Measurements from ENCODE around the gene GLDC. TPM values are rescaled to one million over a fixed set of nuclear protein-coding genes. Genes with fewer than 3 reads are reported as not detected.

The GLDC gene
- total and polyA plus RNA-seq, 8 donors = 0.41 to 8.1 (median 3.3) TPM

DNA sequence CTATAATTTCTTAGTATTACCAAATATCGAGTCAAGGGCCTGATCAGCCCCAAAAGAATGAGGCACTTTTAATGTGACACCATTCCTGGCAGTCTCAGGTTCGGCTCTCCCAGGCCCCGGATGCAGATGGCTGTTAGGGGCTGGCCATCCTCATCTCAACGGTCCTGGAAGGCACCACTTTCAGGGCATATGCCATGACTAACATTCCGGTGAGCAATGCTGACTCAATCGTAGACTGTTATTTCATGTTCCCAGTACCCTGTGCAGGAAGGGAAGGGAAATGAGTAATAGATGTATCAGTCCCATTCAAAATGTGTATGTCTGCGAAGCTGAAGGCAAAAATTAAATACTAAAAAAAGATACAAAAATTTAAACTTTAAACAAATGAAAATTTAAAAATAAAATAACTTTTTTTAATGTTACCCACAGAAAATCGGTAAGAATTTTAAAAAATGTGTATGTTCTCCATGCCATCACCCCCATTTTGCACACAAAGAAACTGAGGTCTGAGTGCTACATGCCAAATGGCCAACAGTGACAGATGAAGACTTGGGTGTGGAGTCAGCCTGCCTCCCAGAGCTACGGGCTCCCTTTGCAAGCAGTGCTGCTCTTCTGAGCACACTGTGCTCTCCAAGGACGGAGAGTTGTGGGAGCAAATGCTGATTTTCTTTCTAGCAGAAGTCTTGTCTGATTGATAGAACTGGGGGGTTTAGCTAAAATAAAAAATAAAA is 79.0 kb downstream of the GLDC start:
- Histone ChIP-seq H3K4me3 (no peak overlapping the region), H3K9me3 (no peaks in the 10 kb centered on the region), H3K27me3 (peaks cover 0 to under 1% of the 10 kb centered on the region in 2 donors), H3K36me3 (no peaks in the 10 kb centered on the region), H3K27ac (peak overlapping the region in 1 of 2 donors; percentile 14), H3K4me1 (peaks cover 0 to 4% of the 10 kb centered on the region in 2 donors)
- intact Hi-C loops (cut with DNase I) = loop anchor here in 1 of 2 donors (5.0 kb wide), 1 partner anchor 214 kb away; no protein-coding TSS in a partner anchor
- DNase-seq (peak in 1 of 4 donors; percentile 36), ATAC-seq (peak; percentile 78)
- TF ChIP-seq, protein P1, sequence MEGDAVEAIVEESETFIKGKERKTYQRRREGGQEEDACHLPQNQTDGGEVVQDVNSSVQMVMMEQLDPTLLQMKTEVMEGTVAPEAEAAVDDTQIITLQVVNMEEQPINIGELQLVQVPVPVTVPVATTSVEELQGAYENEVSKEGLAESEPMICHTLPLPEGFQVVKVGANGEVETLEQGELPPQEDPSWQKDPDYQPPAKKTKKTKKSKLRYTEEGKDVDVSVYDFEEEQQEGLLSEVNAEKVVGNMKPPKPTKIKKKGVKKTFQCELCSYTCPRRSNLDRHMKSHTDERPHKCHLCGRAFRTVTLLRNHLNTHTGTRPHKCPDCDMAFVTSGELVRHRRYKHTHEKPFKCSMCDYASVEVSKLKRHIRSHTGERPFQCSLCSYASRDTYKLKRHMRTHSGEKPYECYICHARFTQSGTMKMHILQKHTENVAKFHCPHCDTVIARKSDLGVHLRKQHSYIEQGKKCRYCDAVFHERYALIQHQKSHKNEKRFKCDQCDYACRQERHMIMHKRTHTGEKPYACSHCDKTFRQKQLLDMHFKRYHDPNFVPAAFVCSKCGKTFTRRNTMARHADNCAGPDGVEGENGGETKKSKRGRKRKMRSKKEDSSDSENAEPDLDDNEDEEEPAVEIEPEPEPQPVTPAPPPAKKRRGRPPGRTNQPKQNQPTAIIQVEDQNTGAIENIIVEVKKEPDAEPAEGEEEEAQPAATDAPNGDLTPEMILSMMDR (IDR thresholded peaks at IDR 0.05) = no peak

DNA sequence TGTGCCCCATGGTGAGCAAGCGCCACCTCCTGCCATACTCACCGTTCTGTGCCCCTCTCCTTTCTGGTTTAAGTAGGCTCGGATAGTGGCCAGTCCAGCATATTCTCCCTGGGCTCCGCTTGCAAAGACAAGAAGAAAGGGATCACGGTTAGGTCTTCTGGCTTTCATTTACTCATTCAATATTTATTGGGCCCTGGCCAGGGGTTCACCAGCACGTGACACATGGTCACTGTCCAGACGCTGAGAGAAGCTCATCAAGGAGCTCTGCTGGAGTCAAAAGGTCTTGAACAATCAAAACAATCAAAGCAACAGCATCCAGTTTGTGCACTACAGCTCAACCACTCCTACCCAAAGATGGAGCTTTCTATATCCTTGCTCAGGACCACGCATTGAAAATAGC is 80.2 kb downstream of the GLDC start:
- TF ChIP-seq, protein P1 (IDR thresholded peaks at IDR 0.05) = no peak
- no peak for DNase-seq
- H3K4me1 ChIP-seq = peaks cover 0 to 4% of the 10 kb centered on the region in 2 donors
- no peak overlapping the region for H3K27ac ChIP-seq
- no peak overlapping the region for H3K4me3 ChIP-seq
- intact Hi-C loops (cut with DNase I) = loop anchor here in 1 of 2 donors (5.0 kb wide), 1 partner anchor 213 kb away; no protein-coding TSS in a partner anchor
- ATAC-seq = no peak
- H3K36me3 ChIP-seq = no peaks in the 10 kb centered on the region
- H3K27me3 ChIP-seq = no peaks in the 10 kb centered on the region
- H3K9me3 ChIP-seq = no peaks in the 10 kb centered on the region

DNA sequence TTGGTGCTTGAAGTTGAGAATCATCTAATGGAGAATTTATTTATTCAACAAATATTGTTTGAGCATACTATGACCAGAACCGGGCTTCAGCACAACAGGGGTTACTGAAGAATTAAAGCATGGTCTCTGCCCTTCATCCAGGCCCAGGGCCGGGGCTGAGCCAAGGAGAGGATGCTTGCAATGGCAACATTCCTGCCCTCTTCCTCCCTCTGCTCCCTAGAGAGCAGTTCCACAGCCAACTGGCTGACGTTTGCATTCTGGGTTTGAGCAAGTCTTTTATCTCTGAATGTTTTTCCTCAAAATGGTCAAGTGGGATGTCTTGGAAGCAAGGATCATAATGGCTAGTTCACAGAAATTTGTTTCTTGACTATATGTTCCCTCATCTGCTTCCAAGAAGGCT is 80.7 kb downstream of the GLDC start:
- intact Hi-C loops (cut with DNase I) = loop anchor here in 1 of 2 donors (5.0 kb wide), 1 partner anchor 213 kb away; no protein-coding TSS in a partner anchor
- no peaks in the 10 kb centered on the region for H3K9me3 ChIP-seq
- DNase-seq (no peak), ATAC-seq (no peak)
- peaks cover 0 to 4% of the 10 kb centered on the region in 2 donors for H3K4me1 ChIP-seq
- H3K36me3 ChIP-seq = no peaks in the 10 kb centered on the region
- TF ChIP-seq, protein P1 (IDR thresholded peaks at IDR 0.05) = no peak
- no peak overlapping the region for H3K27ac ChIP-seq
- H3K4me3 ChIP-seq = no peak overlapping the region
- no peaks in the 10 kb centered on the region for H3K27me3 ChIP-seq

DNA sequence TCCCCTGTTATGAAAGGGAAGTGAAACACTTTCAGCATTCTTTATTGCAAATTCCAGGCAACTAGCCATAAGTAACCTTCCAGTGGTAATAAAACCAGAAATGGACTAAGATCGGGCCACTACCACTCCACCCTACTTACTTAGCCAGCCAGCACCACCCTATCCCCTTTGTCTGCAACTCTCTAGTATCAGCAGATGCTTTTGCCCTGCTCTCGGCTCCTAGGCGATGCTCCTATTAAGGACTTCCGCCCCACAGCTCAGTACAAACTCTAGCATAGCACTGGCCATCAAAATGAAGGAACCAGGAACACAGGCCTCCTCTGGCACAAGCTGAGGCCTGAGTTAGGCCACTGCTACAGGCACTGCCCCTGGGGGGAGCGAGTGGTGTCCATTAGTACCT is 81.2 kb downstream of the GLDC start:
- intact Hi-C loops (cut with DNase I) = no loop called here
- TF ChIP-seq, protein P1 (IDR thresholded peaks at IDR 0.05) = no peak
- no peak for ATAC-seq

DNA sequence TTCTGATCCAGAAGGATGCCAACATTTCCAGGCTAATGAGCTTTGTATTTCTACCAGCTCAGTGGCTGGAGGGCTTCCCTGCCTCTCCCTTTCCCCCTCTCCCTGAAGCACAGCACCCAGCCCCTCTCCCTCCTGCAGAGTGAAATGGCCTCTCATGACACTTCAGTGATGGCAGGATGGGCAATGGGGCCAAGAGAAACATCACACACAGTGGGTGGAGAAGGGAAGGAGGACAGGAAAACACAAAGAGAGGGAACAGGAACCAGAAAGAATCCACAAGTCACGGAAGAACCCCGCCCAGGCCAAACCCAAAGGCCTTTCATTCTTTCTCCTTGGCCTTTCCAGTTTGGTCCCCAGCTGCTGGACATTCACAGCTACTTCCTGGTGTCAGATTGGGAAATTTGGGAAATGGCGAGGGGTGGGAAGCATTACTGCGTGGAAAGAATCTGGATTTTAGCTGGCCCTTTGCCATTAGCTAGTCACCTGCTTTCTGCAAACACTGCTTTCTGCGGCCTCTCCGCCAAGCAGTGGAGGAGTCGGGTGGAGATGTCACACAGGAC is 82.6 kb downstream of the GLDC start:
- H3K4me1 ChIP-seq = peaks cover 0 to 4% of the 10 kb centered on the region in 2 donors
- no peaks in the 10 kb centered on the region for H3K9me3 ChIP-seq
- H3K27me3 ChIP-seq = no peaks in the 10 kb centered on the region
- ATAC-seq = no peak
- no peak overlapping the region for H3K4me3 ChIP-seq
- no peak for DNase-seq
- no peaks in the 10 kb centered on the region for H3K36me3 ChIP-seq
- no peak overlapping the region for H3K27ac ChIP-seq
- intact Hi-C loops (cut with DNase I) = no loop called here
- TF ChIP-seq, protein P1 (IDR thresholded peaks at IDR 0.05) = no peak

More for the DNA sequence above, 81.2 kb downstream of the GLDC start:
- Histone ChIP-seq H3K27me3 (no peaks in the 10 kb centered on the region), H3K4me1 (peaks cover 0 to 4% of the 10 kb centered on the region in 2 donors), H3K9me3 (no peaks in the 10 kb centered on the region), H3K27ac (no peak overlapping the region), H3K36me3 (no peaks in the 10 kb centered on the region), H3K4me3 (no peak overlapping the region)
- no peak for DNase-seq

All from left lung (tissue), 10 donors.